ENCODE results near the gene MPND. TPM values are rescaled to one million over a fixed set of nuclear protein-coding genes. Genes with fewer than 3 reads are reported as not detected.
A peak's percentile ranks its signal among the peaks of the same experiment; 100 is the strongest.

The MPND gene
- total and polyA plus RNA-seq, 8 donors: 19.9 to 31.3 (median 25.8) TPM

DNA sequence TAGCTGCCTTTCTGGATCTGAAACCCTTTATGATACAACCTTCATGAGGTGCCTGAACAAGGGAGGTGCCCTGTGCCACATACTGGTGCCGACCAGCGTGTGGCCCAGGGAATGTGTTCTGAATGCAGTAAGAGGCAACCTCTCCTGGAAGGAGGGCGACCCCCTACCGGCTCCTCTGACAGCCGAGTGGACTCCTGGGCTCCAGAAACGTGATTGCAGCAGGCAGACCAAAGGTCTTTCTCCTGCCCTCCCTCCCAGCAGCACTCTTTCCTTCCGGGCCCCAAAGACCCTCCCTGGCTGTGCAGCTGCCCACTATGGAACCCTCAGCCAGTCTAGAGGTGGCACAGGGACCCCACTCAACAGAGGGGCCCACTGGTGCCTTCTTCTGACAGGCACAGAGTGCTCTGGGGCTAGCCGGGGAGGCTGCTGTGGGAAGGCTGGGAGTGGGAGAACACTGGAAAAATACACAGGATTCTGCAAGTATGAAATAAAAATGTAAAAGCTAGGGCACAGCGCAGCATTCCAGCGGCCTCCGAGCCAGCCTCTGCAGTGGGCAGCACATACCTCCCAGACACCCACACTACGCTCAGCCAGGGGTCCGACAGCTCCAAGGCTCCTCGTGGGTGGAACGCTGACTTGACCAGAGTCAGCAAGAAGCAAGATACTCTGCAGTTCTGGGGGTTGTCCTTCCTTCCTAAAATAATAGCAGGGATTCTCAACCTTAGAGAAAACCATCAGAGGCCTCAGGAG lies 42.1 kb downstream of the MPND start:
- peaks cover 0 to 57% of the 10 kb centered on the region in 2 donors for H3K36me3 ChIP-seq
- H3K4me3 ChIP-seq: no peak overlapping the region
- DNase-seq: no peak
- no peaks in the 10 kb centered on the region for H3K27me3 ChIP-seq
- ATAC-seq: no peak
- no peaks in the 10 kb centered on the region for H3K9me3 ChIP-seq
- H3K4me1 ChIP-seq: peaks cover 28 to 48% of the 10 kb centered on the region in 2 donors
- TF ChIP-seq, protein P1, sequence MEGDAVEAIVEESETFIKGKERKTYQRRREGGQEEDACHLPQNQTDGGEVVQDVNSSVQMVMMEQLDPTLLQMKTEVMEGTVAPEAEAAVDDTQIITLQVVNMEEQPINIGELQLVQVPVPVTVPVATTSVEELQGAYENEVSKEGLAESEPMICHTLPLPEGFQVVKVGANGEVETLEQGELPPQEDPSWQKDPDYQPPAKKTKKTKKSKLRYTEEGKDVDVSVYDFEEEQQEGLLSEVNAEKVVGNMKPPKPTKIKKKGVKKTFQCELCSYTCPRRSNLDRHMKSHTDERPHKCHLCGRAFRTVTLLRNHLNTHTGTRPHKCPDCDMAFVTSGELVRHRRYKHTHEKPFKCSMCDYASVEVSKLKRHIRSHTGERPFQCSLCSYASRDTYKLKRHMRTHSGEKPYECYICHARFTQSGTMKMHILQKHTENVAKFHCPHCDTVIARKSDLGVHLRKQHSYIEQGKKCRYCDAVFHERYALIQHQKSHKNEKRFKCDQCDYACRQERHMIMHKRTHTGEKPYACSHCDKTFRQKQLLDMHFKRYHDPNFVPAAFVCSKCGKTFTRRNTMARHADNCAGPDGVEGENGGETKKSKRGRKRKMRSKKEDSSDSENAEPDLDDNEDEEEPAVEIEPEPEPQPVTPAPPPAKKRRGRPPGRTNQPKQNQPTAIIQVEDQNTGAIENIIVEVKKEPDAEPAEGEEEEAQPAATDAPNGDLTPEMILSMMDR (IDR thresholded peaks at IDR 0.05): no peak
- intact Hi-C loops (cut with DNase I): no loop called here
- H3K27ac ChIP-seq: no peak overlapping the region

DNA sequence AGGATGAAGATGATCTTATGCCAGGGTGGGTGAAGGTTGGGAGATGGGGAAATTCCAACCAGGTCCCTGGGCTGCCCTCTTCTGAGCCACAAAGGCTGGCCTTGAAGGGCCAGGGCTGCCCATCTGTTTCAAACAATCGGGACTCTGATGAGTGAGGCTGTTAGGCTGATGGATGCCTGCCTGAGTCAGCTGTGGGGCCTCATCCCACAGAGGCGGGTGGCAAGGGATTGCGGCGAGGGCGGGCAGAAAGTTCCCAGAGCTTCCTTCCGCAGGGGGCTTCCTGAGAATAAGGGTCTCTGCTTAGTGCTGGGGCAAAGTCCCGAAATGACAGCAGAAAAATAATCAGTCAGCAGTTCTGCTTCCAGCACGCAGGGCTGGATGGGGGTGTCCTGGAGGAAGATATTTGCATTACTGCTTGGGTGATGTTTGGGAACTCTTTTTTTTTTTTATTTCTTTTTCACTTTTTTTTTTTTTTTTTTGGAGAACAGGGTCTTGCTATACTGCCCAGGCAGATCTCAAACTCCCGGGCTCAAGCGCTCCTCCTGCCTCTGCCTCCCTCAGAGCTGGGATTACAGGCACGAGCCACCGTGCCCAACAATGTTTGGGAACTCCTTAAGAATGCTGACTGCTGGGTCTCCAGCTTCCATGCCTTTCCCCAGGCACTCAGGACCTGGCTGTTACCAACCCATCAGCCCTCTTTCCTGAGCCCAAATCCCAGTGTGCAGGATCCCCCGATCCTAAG lies 42.9 kb downstream of the MPND start:
- Histone ChIP-seq H3K27ac (no peak overlapping the region), H3K36me3 (peaks cover 0 to 57% of the 10 kb centered on the region in 2 donors), H3K9me3 (no peaks in the 10 kb centered on the region), H3K4me3 (no peak overlapping the region), H3K27me3 (no peaks in the 10 kb centered on the region), H3K4me1 (peaks cover 35 to 51% of the 10 kb centered on the region in 2 donors)
- intact Hi-C loops (cut with DNase I): no loop called here
- no peak for ATAC-seq
- TF ChIP-seq, protein P1 (IDR thresholded peaks at IDR 0.05): no peak
- no peak for DNase-seq

DNA sequence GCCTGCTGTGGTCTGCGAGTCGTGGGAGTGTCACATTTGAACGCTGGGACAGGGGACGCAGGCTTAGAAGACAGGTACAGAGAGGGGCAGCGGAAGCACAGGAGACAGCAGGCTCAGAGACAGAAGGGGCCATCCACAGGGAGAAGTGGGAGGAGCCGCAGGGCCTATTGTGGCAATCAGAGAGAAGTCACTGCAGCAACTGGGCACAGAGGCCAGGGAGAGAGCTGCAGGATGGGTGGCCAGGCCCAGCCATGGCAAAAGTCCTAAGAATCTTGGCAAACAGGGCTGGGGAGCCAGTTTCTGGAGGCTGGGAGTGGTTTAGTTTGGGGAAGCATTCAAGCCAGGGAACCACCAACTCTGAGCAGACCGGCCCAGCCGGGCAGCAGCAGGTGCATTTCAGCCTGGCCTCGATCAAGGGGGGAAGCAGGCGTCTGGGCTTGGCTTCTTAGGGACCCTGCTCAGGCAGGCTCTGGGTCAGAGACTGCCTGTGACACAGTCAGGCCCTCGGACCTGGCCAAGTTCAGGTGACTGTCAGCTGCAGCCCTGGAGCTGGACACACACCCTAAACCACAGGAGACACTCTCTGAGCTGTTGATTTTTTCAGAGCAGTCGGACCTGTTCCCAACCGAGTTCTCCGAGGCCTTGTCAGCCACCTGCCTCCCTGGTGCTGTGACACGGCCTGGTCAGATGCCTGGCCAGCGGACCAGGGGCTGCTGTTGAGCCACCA lies 45.1 kb downstream of the MPND start:
- Histone ChIP-seq H3K4me3 (no peak overlapping the region), H3K4me1 (peaks cover 51 to 69% of the 10 kb centered on the region in 2 donors), H3K36me3 (peaks cover 0 to 52% of the 10 kb centered on the region in 2 donors), H3K9me3 (no peaks in the 10 kb centered on the region), H3K27me3 (no peaks in the 10 kb centered on the region), H3K27ac (peak overlapping the region; percentile 77 to 83)
- TF ChIP-seq, protein P1 (IDR thresholded peaks at IDR 0.05): no peak
- intact Hi-C loops (cut with DNase I): no loop called here
- DNase-seq: peak in 1 of 4 donors; percentile 68
- ATAC-seq: peak; percentile 71

DNA sequence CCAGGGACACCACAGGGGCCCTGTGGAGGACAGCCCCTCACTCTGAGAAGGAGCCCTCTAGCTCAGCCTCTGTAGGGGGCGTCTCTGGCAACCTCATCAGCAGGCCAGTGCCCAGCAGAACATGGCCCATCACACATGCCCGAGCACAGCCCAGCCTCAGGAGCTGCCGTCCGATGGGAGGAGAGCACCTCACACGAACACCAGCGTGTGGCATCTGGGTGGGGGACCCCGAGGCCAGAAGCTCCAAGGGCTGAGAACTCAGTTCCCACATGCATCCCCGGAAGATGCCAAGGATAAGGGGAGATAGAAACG lies 45.7 kb downstream of the MPND start:
- no peak for ATAC-seq
- H3K4me3 ChIP-seq: no peak overlapping the region
- no peak for DNase-seq
- peaks cover 53 to 74% of the 10 kb centered on the region in 2 donors for H3K4me1 ChIP-seq
- TF ChIP-seq, protein P1 (IDR thresholded peaks at IDR 0.05): no peak
- peaks cover 0 to 47% of the 10 kb centered on the region in 2 donors for H3K36me3 ChIP-seq
- peak overlapping the region; percentile 77 to 83 for H3K27ac ChIP-seq
- intact Hi-C loops (cut with DNase I): no loop called here
- H3K27me3 ChIP-seq: no peaks in the 10 kb centered on the region
- no peaks in the 10 kb centered on the region for H3K9me3 ChIP-seq

All from left lung (tissue), 10 donors.